GM08714 (cell line): ENCODE results near the gene ALDH4A1.

Experiments used
- H3K4me3 ChIP-seq: fragments of 200-500 bp; sonication (Bioruptor generic); 2 replicates; pipeline ENCODE4 v1.5.1; 2014; ENCODE audit warnings: mild to moderate bottlenecking, low read length, inconsistent platforms
- ZNF274 ChIP-seq: IDR thresholded peaks from 2 replicates; pipeline ENCODE4 v1.6.1; 2012; ENCODE audit warnings: mild to moderate bottlenecking, low read depth, low read length

Gene ALDH4A1

DNA sequence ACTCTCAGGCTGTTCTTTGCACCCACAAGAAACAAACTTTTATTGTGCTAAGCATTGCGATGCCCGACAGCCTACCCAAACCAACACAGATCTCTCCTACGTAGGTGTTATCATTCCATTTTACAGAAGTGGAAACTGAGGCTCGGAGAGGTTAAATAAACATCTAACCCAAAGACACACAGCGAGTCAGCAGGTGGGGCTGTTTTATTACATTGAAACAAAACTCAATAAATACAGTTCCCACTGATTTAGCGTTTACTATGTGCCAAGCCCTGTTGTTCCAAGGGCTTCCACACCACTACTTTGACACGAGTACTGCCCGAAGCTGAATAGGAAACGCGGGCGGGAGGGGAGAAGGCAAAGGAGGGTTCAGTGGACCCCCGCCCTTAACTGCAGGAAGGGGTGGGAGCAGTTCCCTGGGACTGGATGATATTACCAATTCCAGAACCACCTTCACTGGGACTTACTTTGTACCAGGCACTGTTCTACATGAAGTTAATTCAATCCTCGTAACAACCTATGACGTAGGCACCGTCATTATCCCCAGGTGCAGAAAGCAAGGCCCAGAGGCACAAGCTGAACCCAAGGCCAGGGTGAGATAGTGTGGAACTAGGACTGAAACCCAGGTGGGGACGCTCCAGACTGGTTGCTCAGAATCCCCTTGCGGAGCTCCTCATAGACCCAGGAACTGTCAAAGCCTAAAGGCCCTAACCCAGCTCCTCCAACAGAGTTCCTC, 19.3 kb upstream of the ALDH4A1 start:
- H3K4me3 ChIP-seq, result no peak overlapping the region
- no peak for TF ChIP-seq ZNF274

GRCh38 chr1:18920931-18921330, 18.6 kb upstream of the ALDH4A1 start:
- TF ChIP-seq ZNF274, result no peak
- H3K4me3 ChIP-seq, result no peak overlapping the region

DNA sequence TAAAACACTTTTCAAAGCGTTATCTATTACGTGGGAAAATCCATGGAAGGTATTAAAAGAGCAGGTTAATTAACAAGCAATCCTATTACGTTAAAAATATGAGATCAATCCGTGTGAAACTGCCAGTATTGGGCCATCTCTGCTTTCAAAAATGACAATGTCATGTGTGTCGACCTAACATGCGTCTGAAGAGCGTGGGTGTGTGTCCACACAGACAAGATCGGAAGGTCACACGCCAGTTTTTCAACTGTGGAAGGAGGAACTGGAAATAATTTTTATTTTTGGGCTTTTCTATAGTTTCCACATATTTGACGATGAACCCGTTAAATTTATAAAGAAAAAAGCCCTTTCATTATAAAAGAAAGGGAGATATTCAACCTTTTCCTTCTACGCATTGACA, 17.6 kb upstream of the ALDH4A1 start:
- no peak for TF ChIP-seq ZNF274
- H3K4me3 ChIP-seq, result no peak overlapping the region

- no peak overlapping the region for H3K4me3 ChIP-seq
- TF ChIP-seq ZNF274, result no peak
These were observed 17.0 kb upstream of the ALDH4A1 start for GRCh38 chr1:18919197-18919905.

GRCh38 chr1:18918417-18918816, 16.1 kb upstream of the ALDH4A1 start:
- H3K4me3 ChIP-seq, result no peak overlapping the region
- TF ChIP-seq ZNF274, result no peak

GRCh38 chr1:18917071-18917799, 14.9 kb upstream of the ALDH4A1 start:
- no peak for TF ChIP-seq ZNF274
- no peak overlapping the region for H3K4me3 ChIP-seq

DNA sequence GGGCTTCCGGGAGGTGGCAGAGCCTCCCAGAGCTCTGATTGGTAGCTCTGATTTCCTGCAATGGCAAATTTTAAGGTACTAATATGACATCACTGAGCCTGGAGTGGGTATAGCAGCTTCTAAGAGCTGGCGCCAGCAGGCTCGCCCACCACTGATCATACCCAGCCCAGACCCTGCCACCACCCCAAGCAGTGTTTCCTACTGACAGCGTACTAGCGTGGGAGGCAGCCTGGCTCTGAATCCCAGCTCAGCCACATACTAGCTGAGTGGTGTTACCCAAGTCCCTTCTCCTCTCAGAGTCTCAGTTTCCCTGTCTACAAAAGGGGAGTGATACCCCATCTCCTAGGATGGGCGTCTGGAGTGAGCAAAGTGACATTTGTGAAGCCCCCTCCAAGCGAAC, 13.0 kb upstream of the ALDH4A1 start:
- H3K4me3 ChIP-seq, result no peak overlapping the region
- TF ChIP-seq ZNF274, result no peak

- TF ChIP-seq ZNF274, result no peak
- H3K4me3 ChIP-seq, result no peak overlapping the region
These were observed 10.9 kb upstream of the ALDH4A1 start for GRCh38 chr1:18913065-18913835.

DNA sequence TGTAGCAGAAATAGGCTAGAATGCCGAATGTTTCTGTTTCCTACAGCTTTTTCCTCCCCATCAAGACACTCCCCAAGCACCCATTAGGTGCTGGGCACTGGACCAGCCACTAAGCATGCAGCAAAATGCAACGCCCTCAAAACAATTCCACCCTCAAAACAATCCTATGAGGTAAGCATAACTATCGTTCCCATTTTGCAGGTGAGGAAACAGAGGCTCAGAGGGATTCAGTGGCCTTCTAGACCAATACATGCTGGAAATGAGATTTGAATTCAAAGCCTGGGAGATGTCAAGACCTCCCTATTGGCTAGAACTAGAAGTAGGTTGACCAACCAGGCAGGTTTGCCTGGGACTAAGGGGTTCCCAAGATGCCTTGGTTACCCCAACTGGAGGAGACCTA, 10.2 kb upstream of the ALDH4A1 start:
- no peak overlapping the region for H3K4me3 ChIP-seq
- no peak for TF ChIP-seq ZNF274

DNA sequence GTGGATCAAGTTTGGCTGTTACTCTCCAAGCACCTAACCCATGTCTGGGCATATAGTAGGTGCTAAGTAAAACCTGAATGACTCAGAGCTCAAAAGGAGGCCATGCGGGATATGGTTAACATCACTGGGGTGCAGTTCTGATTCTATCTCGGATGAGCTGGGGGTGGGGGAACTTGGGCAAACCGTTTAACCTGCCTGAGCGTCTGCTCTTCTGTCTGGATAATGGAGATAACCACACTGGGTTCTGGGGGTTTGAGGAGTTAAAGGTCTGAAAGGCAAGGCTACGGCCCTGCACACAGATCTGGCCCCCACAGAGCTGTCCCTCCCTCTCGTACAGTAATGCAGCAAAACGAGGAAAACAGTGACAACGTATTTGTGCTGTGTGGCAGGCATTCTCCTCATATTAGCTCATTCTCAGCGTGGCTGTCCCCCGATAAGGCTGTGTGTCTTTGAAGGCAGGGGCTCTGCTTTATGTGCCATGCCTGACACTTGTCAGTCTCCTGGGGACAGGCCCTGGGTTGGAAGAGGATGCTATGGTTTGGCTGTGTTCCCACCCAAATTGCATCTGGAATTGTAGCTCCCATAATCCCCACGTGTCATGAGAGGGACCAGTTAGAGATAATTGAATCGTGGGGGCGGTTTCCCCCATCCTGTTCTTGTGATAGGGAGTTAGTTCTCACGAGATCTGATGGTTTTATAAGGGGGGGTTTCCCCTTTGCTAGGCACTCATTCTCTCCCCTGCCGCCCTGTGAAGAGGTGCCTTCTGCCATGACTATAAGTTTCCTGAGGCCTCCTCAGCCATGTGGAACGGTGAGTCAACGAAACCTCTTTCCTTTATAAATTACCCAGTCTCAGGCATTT, 6.8 kb upstream of the ALDH4A1 start:
- no peak for TF ChIP-seq ZNF274
- no peak overlapping the region for H3K4me3 ChIP-seq

DNA sequence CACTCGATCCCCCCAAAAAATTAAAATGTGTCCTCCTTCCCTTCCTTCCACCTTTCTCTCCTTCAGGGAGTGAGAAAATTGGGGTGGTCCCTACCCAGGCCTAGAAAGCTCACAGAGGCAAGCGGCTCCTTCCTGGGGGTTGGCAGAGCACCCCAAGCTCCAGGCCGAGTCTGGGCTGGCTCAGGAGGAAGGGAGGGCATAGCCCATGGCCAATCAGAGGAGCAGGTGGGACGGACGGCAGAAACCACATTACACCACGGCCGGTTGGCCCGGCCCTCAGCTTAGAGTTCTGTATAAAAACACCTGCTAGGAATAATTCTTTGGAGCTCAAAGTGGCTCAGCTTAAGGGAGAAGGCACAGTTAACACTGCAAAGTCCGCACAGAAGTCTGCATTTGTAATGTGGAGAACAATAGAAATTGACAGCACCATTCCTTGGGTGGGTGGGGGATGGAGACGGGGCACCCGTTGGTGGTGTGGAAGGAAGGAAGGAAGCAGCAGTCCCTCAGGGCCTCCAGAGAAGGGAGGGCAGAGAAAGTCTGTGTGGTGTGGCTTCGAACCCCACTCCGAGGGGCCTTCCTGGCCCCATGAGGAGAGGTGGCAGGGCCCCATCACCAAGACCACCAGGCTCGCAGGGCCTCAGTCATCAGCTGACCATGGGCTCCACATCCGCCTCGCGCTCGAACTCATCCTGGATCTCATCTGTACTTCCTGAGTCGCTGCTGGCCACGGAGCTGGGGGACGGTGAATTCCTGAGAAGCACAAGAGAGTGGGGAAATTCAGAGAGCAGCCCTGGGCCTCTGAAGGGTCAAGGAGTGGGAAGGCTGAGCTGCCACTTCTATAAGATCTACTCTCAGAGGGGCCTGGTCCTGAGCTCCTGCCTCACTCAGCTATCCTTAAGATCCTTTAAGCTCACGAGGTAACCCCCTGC, 5.8 kb upstream of the ALDH4A1 start:
- TF ChIP-seq ZNF274, result no peak

More for the DNA sequence above, 5.8 kb upstream of the ALDH4A1 start:
- no peak overlapping the region for H3K4me3 ChIP-seq
